ENCODE data around the gene ZCCHC24. TPM values are rescaled to one million over a fixed set of nuclear protein-coding genes. Genes with fewer than 3 reads are reported as not detected.
A peak's percentile ranks its signal among the peaks of the same experiment; 100 is the strongest.

The ZCCHC24 gene
- total RNA-seq, 1 experiment from 2014 or later: 3.8 TPM

DNA sequence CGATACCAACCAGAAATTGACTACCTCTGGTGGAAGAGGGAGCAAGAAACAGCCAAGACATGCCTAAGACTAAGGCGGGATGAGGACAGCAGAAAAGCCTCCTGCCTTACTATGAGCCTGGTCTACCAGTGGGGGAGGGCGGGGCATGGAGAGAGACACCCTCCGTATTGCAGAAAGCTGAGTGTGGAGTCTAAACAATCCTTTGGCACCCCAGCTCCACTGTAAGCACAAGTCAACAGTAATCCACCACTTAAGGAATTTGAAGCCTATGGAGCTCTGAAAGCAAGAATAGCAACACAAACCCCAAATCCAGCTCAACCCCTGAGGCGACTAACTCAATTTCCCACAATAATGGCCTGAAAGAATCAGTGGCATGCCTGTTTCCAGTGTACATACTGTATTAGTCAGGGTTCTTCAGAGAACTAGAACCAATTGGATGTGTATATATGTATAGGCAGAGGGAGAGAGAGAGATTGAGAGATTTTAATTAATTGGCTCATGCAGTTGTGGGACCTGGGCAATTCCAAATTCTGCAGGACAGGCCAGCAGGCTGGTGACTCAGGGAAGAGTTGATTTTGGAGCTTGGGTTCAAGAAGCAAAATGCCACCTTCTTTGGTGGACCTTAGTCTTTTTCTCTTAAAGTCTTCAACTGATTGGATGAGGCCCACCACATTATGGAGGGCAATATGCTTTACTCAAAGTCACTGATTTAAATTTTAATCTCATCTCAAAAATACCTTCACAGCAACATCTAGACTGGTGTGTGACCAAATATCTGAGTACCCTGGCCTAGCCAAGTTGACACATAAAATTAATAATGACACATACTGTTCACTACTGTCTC lies 84.7 kb downstream of the ZCCHC24 start:
- H3K23ac ChIP-seq (ENCODE audit: insufficient read length, low read depth, low read length): no peak overlapping the region
- WGBS (ENCODE audit: extremely low coverage, insufficient read length, low lambda C conversion rate): no CpG with 5 or more reads among the region's 5 CpGs
- TF ChIP-seq, protein P1, sequence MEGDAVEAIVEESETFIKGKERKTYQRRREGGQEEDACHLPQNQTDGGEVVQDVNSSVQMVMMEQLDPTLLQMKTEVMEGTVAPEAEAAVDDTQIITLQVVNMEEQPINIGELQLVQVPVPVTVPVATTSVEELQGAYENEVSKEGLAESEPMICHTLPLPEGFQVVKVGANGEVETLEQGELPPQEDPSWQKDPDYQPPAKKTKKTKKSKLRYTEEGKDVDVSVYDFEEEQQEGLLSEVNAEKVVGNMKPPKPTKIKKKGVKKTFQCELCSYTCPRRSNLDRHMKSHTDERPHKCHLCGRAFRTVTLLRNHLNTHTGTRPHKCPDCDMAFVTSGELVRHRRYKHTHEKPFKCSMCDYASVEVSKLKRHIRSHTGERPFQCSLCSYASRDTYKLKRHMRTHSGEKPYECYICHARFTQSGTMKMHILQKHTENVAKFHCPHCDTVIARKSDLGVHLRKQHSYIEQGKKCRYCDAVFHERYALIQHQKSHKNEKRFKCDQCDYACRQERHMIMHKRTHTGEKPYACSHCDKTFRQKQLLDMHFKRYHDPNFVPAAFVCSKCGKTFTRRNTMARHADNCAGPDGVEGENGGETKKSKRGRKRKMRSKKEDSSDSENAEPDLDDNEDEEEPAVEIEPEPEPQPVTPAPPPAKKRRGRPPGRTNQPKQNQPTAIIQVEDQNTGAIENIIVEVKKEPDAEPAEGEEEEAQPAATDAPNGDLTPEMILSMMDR (conservative IDR thresholded peaks at IDR 0.05): no peak

More for the DNA sequence above, 84.7 kb downstream of the ZCCHC24 start:
- Histone ChIP-seq H4K8ac (replicated peaks; ENCODE audit: insufficient read length, low read depth, low read length) (no peak overlapping the region), H4K20me1 (ENCODE audit: control insufficient read depth, insufficient read depth, insufficient read length) (no peaks in the 10 kb centered on the region), H3K18ac (ENCODE audit: insufficient read length, low read depth, low read length) (no peak overlapping the region), H3K9me3 (ENCODE audit: control insufficient read depth, low read depth, low read length) (no peaks in the 10 kb centered on the region), H3K27me3 (ENCODE audit: insufficient read depth, low read length) (no peaks in the 10 kb centered on the region), H3K27ac (ENCODE audit: insufficient read length, low read depth, low read length) (no peak overlapping the region), H3K79me1 (ENCODE audit: insufficient read depth, low read depth, low read length, poor library complexity, severe bottlenecking) (no peaks in the 10 kb centered on the region), H3K4ac (ENCODE audit: low read depth, low read length) (no peak overlapping the region), H2BK15ac (ENCODE audit: low read depth, low read length) (no peak overlapping the region), H2BK20ac (ENCODE audit: low read depth, low read length, poor library complexity, severe bottlenecking) (no peak overlapping the region), H4K5ac (ENCODE audit: insufficient read length, low read depth, low read length) (no peak overlapping the region), H3K79me2 (ENCODE audit: insufficient read depth, low read length) (no peaks in the 10 kb centered on the region), H2AK5ac (ENCODE audit: insufficient read length, low read length) (no peak overlapping the region), H3K4me2 (ENCODE audit: insufficient read depth, insufficient read length, low read length) (no peak overlapping the region), H2AFZ (ENCODE audit: low read length) (no peak overlapping the region), H2BK120ac (ENCODE audit: low read depth, low read length, poor library complexity, severe bottlenecking) (no peak overlapping the region), H2BK12ac (ENCODE audit: insufficient read length, low read depth, low read length) (no peak overlapping the region), H3T11ph (ENCODE audit: low read length) (no peak overlapping the region), H3K9ac (ENCODE audit: extremely low read depth, insufficient read length, low read length) (no peak overlapping the region), H4K91ac (ENCODE audit: insufficient read length, low read depth, low read length) (no peak overlapping the region), H3K4me1 (ENCODE audit: insufficient read depth, low read length) (no peaks in the 10 kb centered on the region), H3K14ac (ENCODE audit: insufficient read depth, low read length) (no peak overlapping the region), H3K56ac (ENCODE audit: insufficient read length, low read depth, low read length) (no peak overlapping the region), H3K23me2 (ENCODE audit: insufficient read length, low read depth, low read length, poor library complexity, severe bottlenecking) (no peaks in the 10 kb centered on the region), H2BK5ac (ENCODE audit: insufficient read length, low read length) (no peak overlapping the region)
- H3K36me3 Mint-ChIP-seq (ENCODE audit: insufficient read depth in 1 of 3, low read depth in 3 of 3): peaks cover 7 to 15% (median 12%) of the 10 kb centered on the region in 3 experiments; a peak in 6 of 7 replicates
- no peak overlapping the region for H3K27ac Mint-ChIP-seq
- DNase-seq: peak; percentile 19
- H3K27me3 Mint-ChIP-seq (ENCODE audit: low read depth): peaks cover 13% of the 10 kb centered on the region
- no peaks in the 10 kb centered on the region for H3K4me1 Mint-ChIP-seq
- no peak overlapping the region for H3K4me3 Mint-ChIP-seq
- peaks cover 0 to 4% of the 10 kb centered on the region in 2 experiments; a peak in 1 of 5 replicates for H3K9me3 Mint-ChIP-seq
